AML-193 (cell line): ENCODE data around the gene CBX8.
"Not testable (repeated sequence)": the region's sequence is repeated elsewhere in the genome, so short reads cannot be mapped to it uniquely, and the experiment has no call there.

Experiments
- DNase-seq, 2 experiments: peaks; one replicate each; lab custom pipeline; 2025; lab: John Stamatoyannopoulos, UW

CBX8 gene

GRCh38 chr17:79779084-79779529 is 17.8 kb downstream of the CBX8 start:
- no peak for DNase-seq

- no peak for DNase-seq
These were observed 18.3 kb downstream of the CBX8 start for GRCh38 chr17:79778504-79779083.

GRCh38 chr17:79777894-79778503 is 18.9 kb downstream of the CBX8 start, which contains the start of gene CBX2:
Gene CBX2 (plus strand): TSS chr17:79778148. CDS start chr17:79778236, 88 bp downstream.
- DNase-seq, result peak; percentile 56 to 68

- peak; percentile 53 to 59 for DNase-seq
These were observed 19.6 kb downstream of the CBX8 start for GRCh38 chr17:79777120-79777893.

- no peak for DNase-seq
These were observed 20.3 kb downstream of the CBX8 start for GRCh38 chr17:79776376-79777119.

GRCh38 chr17:79775632-79776031 is 21.2 kb downstream of the CBX8 start:
- no peak for DNase-seq

- no peak for DNase-seq
These were observed 22.3 kb downstream of the CBX8 start for GRCh38 chr17:79774561-79774975.

GRCh38 chr17:79772726-79773125 is 24.2 kb downstream of the CBX8 start:
- not testable (repeated sequence) for DNase-seq

GRCh38 chr17:79771276-79771675 is 25.6 kb downstream of the CBX8 start:
- no peak for DNase-seq

GRCh38 chr17:79769570-79770506 is 27.0 kb downstream of the CBX8 start:
- DNase-seq, result no peak

- DNase-seq, result no peak
These were observed 31.2 kb downstream of the CBX8 start for GRCh38 chr17:79765708-79766107.

GRCh38 chr17:79761894-79762589 is 34.8 kb downstream of the CBX8 start:
- no peak for DNase-seq

- no peak for DNase-seq
These were observed 36.5 kb downstream of the CBX8 start for GRCh38 chr17:79760197-79760906.

GRCh38 chr17:79758271-79758670 is 38.6 kb downstream of the CBX8 start:
- DNase-seq, result no peak

GRCh38 chr17:79757140-79757745 is 39.6 kb downstream of the CBX8 start:
- DNase-seq, result no peak

- DNase-seq, result no peak
These were observed 41.3 kb downstream of the CBX8 start for GRCh38 chr17:79755591-79755990.

- not testable (repeated sequence) for DNase-seq
These were observed 42.0 kb downstream of the CBX8 start for GRCh38 chr17:79754903-79755302.

- no peak for DNase-seq
These were observed 42.5 kb downstream of the CBX8 start for GRCh38 chr17:79754370-79754769.

- DNase-seq, result no peak
These were observed 44.7 kb downstream of the CBX8 start for GRCh38 chr17:79752175-79752574.
